MG63 (cell line): Measurements from ENCODE around the gene FAM24B. TPM values are rescaled to one million over a fixed set of nuclear protein-coding genes. Genes with fewer than 3 reads are reported as not detected.

Experiments
- total RNA-seq: library from RNA; depleted of rRNA; stranded (reverse); fragments of >200 nt; shearing (Covaris generic); gene quantifications from 2 replicates; pipeline ENCODE4 v1.2.3, GENCODE V29; 2014; ENCODE audit warnings: low replicate concordance; rRNA removed

FAM24B gene
- total RNA-seq, 1 experiment from 2014 or later: 0.72 TPM

Other genes starting within 250 kb of the FAM24B start
- gene C10orf120, start 179.7 kb downstream of the FAM24B start, total RNA-seq: not detected in 2 replicates
- 0.13 TPM in 1 of 2 replicates, not detected in the other for gene CUZD1, start 33.7 kb downstream of the FAM24B start, total RNA-seq
- gene FAM24A, start 31.0 kb upstream of the FAM24B start, total RNA-seq: not detected in 2 replicates
- 3.5 and 8.4 TPM in 2 replicates for gene C10orf88, start 74.6 kb upstream of the FAM24B start, total RNA-seq
- 11.7 and 11.8 TPM in 2 replicates for gene PSTK, start 100.8 kb upstream of the FAM24B start, total RNA-seq
- gene IKZF5, start 129.2 kb upstream of the FAM24B start, total RNA-seq: 0.53 and 3.7 TPM in 2 replicates
- gene ACADSB, start 129.4 kb upstream of the FAM24B start, total RNA-seq: 3.0 and 5.7 TPM in 2 replicates